Stimulated activated naive CD8-positive, alpha-beta T cell treated with anti-CD3 and anti-CD28 coated beads, Interleukin-15, amount 100 ng/mL, for 72 hours (primary cell): ENCODE measurements around the gene UQCR11.

Experiments
- ATAC-seq: fragments of 150-1000 bp; cut with Tn5 transposase; 2 replicates; pipeline ENCODE4 v1.10.0; 2021; ENCODE audit warnings: mild to moderate bottlenecking, moderate library complexity
- DNase-seq, 2 donors: peaks; one replicate each; pipeline ENCODE4 v3.0.0; 2021 to 2022
- H3K27ac Mint-ChIP-seq, 2 donors: one replicate each; pipeline ENCODE4 v1.8.0; 2022; ENCODE audit warnings: mild to moderate bottlenecking in 2 of 2, mixed read lengths in 2 of 2, moderate library complexity in 2 of 2
- H3K27me3 Mint-ChIP-seq: one replicate; pipeline ENCODE4 v1.8.0; 2022; ENCODE audit warnings: mixed read lengths
- H3K4me1 Mint-ChIP-seq: one replicate; pipeline ENCODE4 v1.8.0; 2022; ENCODE audit warnings: mild to moderate bottlenecking, mixed read lengths
- H3K4me3 Mint-ChIP-seq, 2 donors: one replicate each; pipeline ENCODE4 v1.8.0; 2022; ENCODE audit warnings: mild to moderate bottlenecking in 2 of 2, mixed read lengths in 2 of 2, moderate library complexity in 1 of 2
- H3K9me3 Mint-ChIP-seq, 2 donors: one replicate each; pipeline ENCODE4 v1.8.0; 2022; ENCODE audit warnings: mixed read lengths in 2 of 2

The UQCR11 gene

DNA sequence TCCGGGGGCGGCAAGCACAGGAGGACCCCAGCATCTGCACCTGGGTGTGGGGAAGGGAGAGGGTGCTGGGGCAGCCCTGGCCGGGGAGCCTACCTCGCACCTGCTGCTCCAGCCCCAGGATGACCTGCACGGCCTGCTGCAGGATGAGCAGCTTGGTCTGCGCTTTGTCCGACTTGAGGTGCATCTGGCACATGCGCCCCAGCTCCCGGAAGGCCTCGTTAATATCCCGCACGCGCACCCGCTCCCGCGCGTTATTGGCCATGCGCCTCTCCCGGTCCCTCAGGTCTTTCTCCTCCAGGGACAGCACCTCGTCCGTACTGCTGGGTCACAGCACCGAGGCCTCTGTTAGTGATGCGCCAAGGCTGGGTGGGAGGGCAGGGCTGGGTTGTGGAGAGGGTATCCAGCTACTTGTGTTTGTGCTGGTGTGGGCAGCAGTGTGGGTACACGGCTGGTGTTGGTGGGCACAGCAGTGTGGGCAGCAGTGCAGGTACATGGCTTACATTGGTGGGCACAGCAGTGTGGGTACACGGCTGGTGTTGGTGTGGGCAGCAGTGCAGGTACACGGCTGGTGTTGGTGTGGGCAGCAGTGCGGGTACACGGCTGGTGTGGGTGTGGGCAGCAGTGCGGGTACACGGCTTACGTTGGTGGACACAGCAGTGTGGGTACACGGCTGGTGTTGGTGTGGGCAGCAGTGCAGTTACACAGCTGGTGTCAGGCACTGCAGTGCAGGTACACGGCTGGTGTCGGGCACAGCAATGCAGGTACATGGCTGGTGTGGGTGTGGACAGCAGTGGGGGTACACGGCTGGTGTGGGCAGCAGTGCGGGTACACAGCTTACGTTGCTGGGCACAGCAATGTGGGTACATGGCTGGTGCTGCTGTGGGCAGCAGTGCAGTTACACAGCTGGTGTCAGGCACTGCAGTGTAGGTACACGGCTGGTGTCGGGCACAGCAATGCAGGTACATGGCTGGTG, 7.1 kb upstream of the UQCR11 start:
- ATAC-seq, result no peak
- Mint-ChIP-seq H3K4me1 (peaks cover 72% of the 10 kb centered on the region), H3K27ac (no peak overlapping the region), H3K9me3 (no peaks in the 10 kb centered on the region), H3K27me3 (no peaks in the 10 kb centered on the region), H3K4me3 (no peak overlapping the region)
- no peak for DNase-seq

- no peaks in the 10 kb centered on the region for H3K9me3 Mint-ChIP-seq
- H3K27me3 Mint-ChIP-seq, result no peaks in the 10 kb centered on the region
- H3K27ac Mint-ChIP-seq, result peak overlapping the region in 1 of 2 donors; percentile 19
- ATAC-seq, result no peak
- H3K4me1 Mint-ChIP-seq, result peaks cover 67% of the 10 kb centered on the region
- no peak overlapping the region for H3K4me3 Mint-ChIP-seq
- no peak for DNase-seq
These were observed 6.1 kb upstream of the UQCR11 start for GRCh38 chr19:1611353-1611752.

GRCh38 chr19:1610579-1610978, 5.3 kb upstream of the UQCR11 start:
- peak overlapping the region in 1 of 2 donors; percentile 42 for H3K27ac Mint-ChIP-seq
- ATAC-seq, result no peak
- no peaks in the 10 kb centered on the region for H3K9me3 Mint-ChIP-seq
- no peak for DNase-seq
- peak overlapping the region in 1 of 2 donors; percentile 57 for H3K4me3 Mint-ChIP-seq
- no peaks in the 10 kb centered on the region for H3K27me3 Mint-ChIP-seq
- peaks cover 74% of the 10 kb centered on the region for H3K4me1 Mint-ChIP-seq

DNA sequence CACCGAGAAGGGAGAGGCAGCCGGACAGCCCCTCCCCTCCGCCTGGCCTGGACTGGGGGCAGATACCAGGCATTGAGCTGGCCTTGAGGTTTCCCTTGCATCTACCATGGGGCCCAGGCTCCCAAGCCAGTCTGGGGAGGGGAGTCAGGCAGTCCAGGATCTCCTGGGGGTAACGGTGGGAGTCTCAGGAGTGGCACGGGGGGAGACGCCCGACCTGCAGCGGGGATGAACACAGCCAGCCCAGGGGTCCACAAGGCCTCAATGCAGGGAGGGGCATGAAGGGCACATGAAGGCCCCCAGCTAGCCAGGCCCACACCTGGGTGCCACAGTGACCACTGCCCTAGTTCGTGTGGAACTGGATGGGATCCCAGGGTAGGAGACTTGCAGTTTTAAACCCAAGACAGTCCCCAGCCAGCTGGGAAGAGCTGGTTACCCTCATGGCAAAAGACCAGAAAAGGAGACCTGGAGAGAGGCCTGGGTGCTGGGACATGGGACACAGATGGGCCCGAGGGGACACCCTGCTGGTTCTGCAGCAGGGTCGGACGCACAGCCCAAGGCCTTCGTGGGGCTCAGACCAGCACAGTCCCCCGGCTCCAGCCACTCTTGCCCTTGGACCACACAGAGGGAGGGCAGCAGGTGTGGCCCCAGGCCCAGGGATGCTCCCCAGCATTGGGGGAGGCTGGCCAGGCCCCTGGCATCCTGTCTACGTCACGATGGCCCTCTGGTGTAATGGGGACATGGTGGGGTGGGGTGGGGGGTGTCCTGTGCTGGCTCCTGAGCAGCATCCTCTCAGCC, 4.6 kb upstream of the UQCR11 start:
- Mint-ChIP-seq H3K4me1 (peaks cover 77% of the 10 kb centered on the region), H3K27ac (peak overlapping the region in 1 of 2 donors; percentile 82), H3K4me3 (peak overlapping the region in 1 of 2 donors; percentile 33)

DNA sequence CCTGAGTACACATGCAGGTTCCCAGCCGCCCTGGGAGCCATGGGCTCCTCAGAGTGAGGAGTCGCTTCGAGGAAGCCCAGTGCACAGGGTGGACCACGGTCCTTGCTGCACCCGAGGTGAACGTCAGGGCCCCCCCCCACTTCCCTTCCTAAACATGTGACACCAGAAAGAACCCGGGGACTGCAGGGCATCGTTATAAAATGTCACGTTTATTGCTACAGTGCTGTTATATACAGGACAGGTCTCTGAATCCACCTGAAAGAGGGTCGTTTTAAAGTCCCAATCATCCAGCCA, 3.8 kb upstream of the UQCR11 start:
- Mint-ChIP-seq H3K4me1 (peaks cover 76% of the 10 kb centered on the region), H3K27ac (peak overlapping the region in 1 of 2 donors; percentile 6), H3K27me3 (no peaks in the 10 kb centered on the region), H3K4me3 (peak overlapping the region in 1 of 2 donors; percentile 23), H3K9me3 (no peaks in the 10 kb centered on the region)
- ATAC-seq, result no peak
- DNase-seq, result no peak

More for the DNA sequence above, 4.6 kb upstream of the UQCR11 start:
- Mint-ChIP-seq H3K27me3 (no peaks in the 10 kb centered on the region), H3K9me3 (no peaks in the 10 kb centered on the region)
- DNase-seq (no peak), ATAC-seq (no peak)

GRCh38 chr19:1608359-1609102, 3.3 kb upstream of the UQCR11 start:
- DNase-seq, result no peak
- H3K4me3 Mint-ChIP-seq, result peak overlapping the region; percentile 37 to 70
- H3K4me1 Mint-ChIP-seq, result peaks cover 77% of the 10 kb centered on the region
- ATAC-seq, result no peak
- H3K27me3 Mint-ChIP-seq, result no peaks in the 10 kb centered on the region
- no peaks in the 10 kb centered on the region for H3K9me3 Mint-ChIP-seq
- H3K27ac Mint-ChIP-seq, result peak overlapping the region in 1 of 2 donors; percentile 79

DNA sequence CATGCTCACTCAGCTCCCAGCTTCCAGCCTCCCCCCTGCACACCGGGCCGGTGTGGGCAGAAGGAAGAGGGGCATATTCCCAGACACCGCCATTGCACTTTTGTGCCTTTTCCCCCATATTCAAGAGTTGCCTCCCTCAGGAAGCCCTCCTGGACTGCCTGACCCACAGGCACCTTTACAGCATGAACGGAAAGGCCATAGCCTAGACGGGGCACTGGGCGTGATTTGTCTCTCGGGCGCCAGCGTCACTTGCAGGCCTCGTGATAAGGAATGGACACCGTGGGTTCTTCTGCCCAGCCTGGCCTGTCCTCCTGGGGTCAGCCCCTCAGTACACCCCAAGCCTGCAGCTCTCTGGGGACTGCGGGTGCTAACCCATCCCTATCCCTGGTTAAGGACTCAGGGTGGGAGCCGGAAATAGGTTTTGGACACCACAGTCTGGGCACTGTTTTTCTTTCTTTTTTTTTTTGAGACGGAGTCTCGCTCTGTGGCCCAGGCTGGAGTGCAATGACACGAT, 933 bp upstream of the UQCR11 start:
- Mint-ChIP-seq H3K27me3 (no peaks in the 10 kb centered on the region), H3K4me1 (peaks cover 71% of the 10 kb centered on the region), H3K9me3 (no peaks in the 10 kb centered on the region), H3K4me3 (peak overlapping the region; percentile 95 to 96), H3K27ac (peak overlapping the region; percentile 98 to 99)
- DNase-seq (no peak), ATAC-seq (no peak)

GRCh38 chr19:1602091-1602707, 3.1 kb downstream of the UQCR11 start:
- H3K27me3 Mint-ChIP-seq, result no peaks in the 10 kb centered on the region
- DNase-seq (no peak), ATAC-seq (no peak)
- H3K9me3 Mint-ChIP-seq, result no peaks in the 10 kb centered on the region
- H3K27ac Mint-ChIP-seq, result peak overlapping the region in 1 of 2 donors; percentile 82
- no peak overlapping the region for H3K4me3 Mint-ChIP-seq
- peaks cover 49% of the 10 kb centered on the region for H3K4me1 Mint-ChIP-seq

DNA sequence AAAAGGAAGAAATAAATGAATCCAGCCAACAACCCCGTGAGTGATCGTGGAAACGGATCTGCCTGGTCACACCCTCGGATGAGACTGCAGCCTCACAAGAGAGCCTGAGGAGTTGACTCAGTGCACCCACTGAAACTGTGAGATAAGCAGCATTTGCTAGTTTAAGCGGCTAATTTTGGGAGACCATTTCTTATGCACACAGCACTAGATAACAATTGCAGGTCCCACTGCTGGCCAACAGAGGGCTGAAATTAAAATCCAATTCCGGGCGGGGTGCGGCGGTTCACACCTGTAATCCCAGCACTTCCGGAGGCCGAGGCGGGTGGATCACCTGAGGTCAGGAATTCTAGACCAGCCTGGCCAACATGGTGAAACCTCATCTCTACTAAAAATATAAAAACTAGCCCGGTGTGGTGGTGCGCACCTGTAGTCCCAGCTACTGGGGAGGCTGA, 3.6 kb downstream of the UQCR11 start:
- no peak overlapping the region for H3K4me3 Mint-ChIP-seq
- H3K27ac Mint-ChIP-seq, result no peak overlapping the region

GRCh38 chr19:1599460-1599846, 5.8 kb downstream of the UQCR11 start:
- DNase-seq, result no peak
- Mint-ChIP-seq H3K27me3 (no peaks in the 10 kb centered on the region), H3K27ac (peak overlapping the region in 1 of 2 donors; percentile 71), H3K4me3 (no peak overlapping the region), H3K4me1 (peaks cover 29% of the 10 kb centered on the region), H3K9me3 (no peaks in the 10 kb centered on the region)
- ATAC-seq, result no peak

More for the DNA sequence above, 3.6 kb downstream of the UQCR11 start:
- peaks cover 47% of the 10 kb centered on the region for H3K4me1 Mint-ChIP-seq
- no peaks in the 10 kb centered on the region for H3K9me3 Mint-ChIP-seq
- DNase-seq (no peak), ATAC-seq (no peak)
- H3K27me3 Mint-ChIP-seq, result no peaks in the 10 kb centered on the region

- Mint-ChIP-seq H3K9me3 (no peaks in the 10 kb centered on the region), H3K27me3 (no peaks in the 10 kb centered on the region), H3K27ac (peak overlapping the region in 1 of 2 donors; percentile 71), H3K4me1 (peaks cover 25% of the 10 kb centered on the region), H3K4me3 (no peak overlapping the region)
- no peak for DNase-seq
- no peak for ATAC-seq
These were observed 6.3 kb downstream of the UQCR11 start for GRCh38 chr19:1598777-1599459.

- H3K27me3 Mint-ChIP-seq, result no peaks in the 10 kb centered on the region
- H3K4me1 Mint-ChIP-seq, result peaks cover 39% of the 10 kb centered on the region
- peak overlapping the region in 1 of 2 donors; percentile 94 for H3K27ac Mint-ChIP-seq
- H3K4me3 Mint-ChIP-seq, result peak overlapping the region; percentile 94 to 95
- ATAC-seq, result no peak
- DNase-seq, result no peak
- no peaks in the 10 kb centered on the region for H3K9me3 Mint-ChIP-seq
These were observed 11.8 kb downstream of the UQCR11 start for GRCh38 chr19:1593501-1593772.

DNA sequence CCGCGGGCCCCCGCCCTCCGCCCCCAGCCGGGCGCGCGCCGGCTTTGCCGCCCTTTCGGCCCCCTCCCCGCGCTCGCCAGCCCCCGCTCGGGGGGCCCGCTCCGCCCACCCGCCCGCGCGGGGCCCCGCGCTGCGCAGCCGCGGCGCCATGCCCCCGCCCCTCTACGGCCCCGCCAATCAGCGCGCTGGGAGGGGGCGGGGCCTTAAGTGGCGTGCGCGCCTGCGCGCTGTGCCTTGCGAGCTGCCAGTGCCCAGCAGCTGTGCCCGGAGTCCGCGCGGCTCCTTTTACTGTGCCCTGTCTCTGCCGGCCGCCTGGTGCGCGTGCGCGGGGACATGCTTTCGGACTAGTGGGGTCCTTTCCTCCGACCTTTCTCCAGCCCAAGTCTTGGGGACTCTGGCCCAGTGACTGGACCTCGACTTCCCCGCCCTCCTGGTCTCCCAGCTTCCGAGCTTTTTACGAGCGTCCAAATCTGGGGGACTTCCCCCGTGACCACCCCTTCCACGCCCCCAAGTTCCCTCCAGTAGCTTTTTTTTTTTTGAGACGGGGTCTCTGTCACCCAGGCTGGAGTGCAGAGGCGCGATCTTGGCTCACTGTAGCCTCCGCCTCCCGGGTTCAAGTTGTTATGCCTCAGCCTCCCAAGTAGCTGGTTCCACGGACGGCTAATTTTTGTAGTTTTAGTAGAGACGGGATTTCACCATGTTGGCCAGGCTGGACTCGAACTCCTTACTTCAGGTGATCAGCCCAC, 12.3 kb downstream of the UQCR11 start, which contains the start of gene MBD3:
Gene MBD3, minus strand, starts transcription at position 111 of the 746 bp plus-strand sequence. CDS start 234 bp downstream, outside the sequence.
- H3K4me1 Mint-ChIP-seq, result peaks cover 39% of the 10 kb centered on the region
- no peaks in the 10 kb centered on the region for H3K27me3 Mint-ChIP-seq

More for the DNA sequence above, 12.3 kb downstream of the UQCR11 start, which contains the start of gene MBD3:
- H3K27ac Mint-ChIP-seq, result peak within 1 kb of the TSS; percentile 94 to 97
- ATAC-seq (peak; percentile 83), DNase-seq (peak in 1 of 2 donors; percentile 91)
- H3K9me3 Mint-ChIP-seq, result no peaks in the 10 kb centered on the region
- peak within 1 kb of the TSS; percentile 95 for H3K4me3 Mint-ChIP-seq
